Breast epithelium (tissue), 4 donors: Measurements from ENCODE around the gene ADGRG1. TPM values are rescaled to one million over a fixed set of nuclear protein-coding genes. Genes with fewer than 3 reads are reported as not detected.

Experiments
- DNase-seq, 2 donors: peaks; one replicate each; pipeline ENCODE4 v3.0.0-alpha.2; 2019; ENCODE audit warnings: low spot score in 2 of 2
- H3K27ac ChIP-seq, 2 donors: fragments of 200-600 bp; sonication (generic) in 1 of 2; one replicate each; pipeline ENCODE4 v1.5.1; 2016 to 2019; ENCODE audit warnings: mild to moderate bottlenecking in 1 of 2
- H3K27me3 ChIP-seq, 2 donors: fragments of 200-600 bp; sonication (generic) in 1 of 2; one replicate each; pipeline versions ENCODE4 v1.5.1 to v1.6.0; 2017 to 2019; ENCODE audit warnings: control low read depth in 1 of 2, mild to moderate bottlenecking in 1 of 2
- H3K36me3 ChIP-seq: fragments of 200-600 bp; one replicate; pipeline ENCODE4 v1.5.1; 2019
- H3K4me1 ChIP-seq, 2 donors: fragments of 200-600 bp; sonication (generic); one replicate each; pipeline ENCODE4 v1.5.1; 2016 to 2019; ENCODE audit warnings: control low read depth in 1 of 2
- H3K4me3 ChIP-seq, 3 donors: fragments of 200-600 bp; sonication (generic); 1 replicate in 2 of 3; 2 replicates in 1 of 3; pipeline ENCODE4 v1.5.1; 2016 to 2019; ENCODE audit warnings: mild to moderate bottlenecking in 3 of 3, moderate library complexity in 2 of 3
- H3K9me3 ChIP-seq, 2 donors: fragments of 200-600 bp; sonication (generic) in 1 of 2; one replicate each; pipeline ENCODE4 v1.5.1; 2016 to 2019; ENCODE audit warnings: control low read depth in 1 of 2
- CTCF ChIP-seq, 3 donors: fragments of 450-650 bp; IDR thresholded peaks; one replicate each; pipeline ENCODE4 v1.5.1; 2016 to 2017; ENCODE audit warnings: antibody characterized with exemption in 3 of 3, mild to moderate bottlenecking in 3 of 3, moderate library complexity in 3 of 3
- POLR2A ChIP-seq: fragments of 450-650 bp; IDR thresholded peaks from one replicate; pipeline ENCODE4 v1.6.1; 2016; ENCODE audit warnings: antibody characterized with exemption, mild to moderate bottlenecking, moderate library complexity
- POLR2AphosphoS5 ChIP-seq, 3 donors: sonication (generic); formaldehyde crosslinking; IDR thresholded peaks; one replicate each; pipeline ENCODE4 v1.6.1; 2017; ENCODE audit warnings: antibody characterized with exemption in 3 of 3
- intact Hi-C: fragments of 100-400 bp; cut with DNase I; formaldehyde crosslinking; loops from one replicate; pipeline ENCODE4 v1.15.1; 2023; ENCODE audit warnings: low total_unique reads
- total RNA-seq, 3 donors: library from RNA; depleted of rRNA; stranded (reverse); fragments of >200 nt; gene quantifications; one replicate each; pipeline ENCODE4 v1.1.0, GENCODE V29; 2016

Gene ADGRG1
- total RNA-seq, 3 donors from 2014 or later, result 9.4 to 54.1 (median 34.0) TPM

- no peak for DNase-seq
- intact Hi-C loops, result no loop called here
- no peaks in the 10 kb centered on the region for H3K4me1 ChIP-seq
- H3K4me3 ChIP-seq, result no peak overlapping the region
- H3K27me3 ChIP-seq, result no peaks in the 10 kb centered on the region
- H3K36me3 ChIP-seq, result no peaks in the 10 kb centered on the region
- no peak overlapping the region for H3K27ac ChIP-seq
- H3K9me3 ChIP-seq, result no peaks in the 10 kb centered on the region
- no peak for TF ChIP-seq POLR2A
- TF ChIP-seq CTCF (IDR thresholded peaks at IDR 0.05), result no peak
- no peak for TF ChIP-seq POLR2AphosphoS5 (IDR thresholded peaks at IDR 0.05)
Measured at GRCh38 chr16:57649443-57649751, 21.0 kb downstream of the ADGRG1 start.

DNA sequence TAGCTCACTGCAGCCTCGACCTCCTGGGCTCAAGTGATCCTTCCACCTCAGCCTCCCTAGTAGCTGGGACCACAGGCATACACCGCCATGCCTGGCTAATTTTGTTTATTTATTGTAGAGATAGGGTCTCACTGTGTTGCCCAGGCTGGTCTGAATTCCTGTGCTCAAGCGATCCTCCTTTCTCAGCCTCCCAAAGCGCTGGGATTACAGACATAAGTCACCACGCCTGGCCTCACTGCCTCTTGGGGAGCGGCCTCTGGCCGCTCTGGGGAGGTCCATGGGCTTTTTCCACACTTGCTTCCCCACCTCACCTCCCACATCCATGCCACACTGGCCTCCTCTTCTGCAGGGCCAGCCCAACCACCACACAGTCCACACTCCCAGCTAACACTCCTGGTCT, 21.4 kb downstream of the ADGRG1 start:
- intact Hi-C loops, result no loop called here
- no peaks in the 10 kb centered on the region for H3K36me3 ChIP-seq
- TF ChIP-seq POLR2A (no peak), CTCF (IDR thresholded peaks at IDR 0.05) (no peak), POLR2AphosphoS5 (IDR thresholded peaks at IDR 0.05) (no peak)
- no peaks in the 10 kb centered on the region for H3K27me3 ChIP-seq
- no peaks in the 10 kb centered on the region for H3K4me1 ChIP-seq
- no peaks in the 10 kb centered on the region for H3K9me3 ChIP-seq
- no peak overlapping the region for H3K27ac ChIP-seq
- DNase-seq, result no peak
- no peak overlapping the region for H3K4me3 ChIP-seq

DNA sequence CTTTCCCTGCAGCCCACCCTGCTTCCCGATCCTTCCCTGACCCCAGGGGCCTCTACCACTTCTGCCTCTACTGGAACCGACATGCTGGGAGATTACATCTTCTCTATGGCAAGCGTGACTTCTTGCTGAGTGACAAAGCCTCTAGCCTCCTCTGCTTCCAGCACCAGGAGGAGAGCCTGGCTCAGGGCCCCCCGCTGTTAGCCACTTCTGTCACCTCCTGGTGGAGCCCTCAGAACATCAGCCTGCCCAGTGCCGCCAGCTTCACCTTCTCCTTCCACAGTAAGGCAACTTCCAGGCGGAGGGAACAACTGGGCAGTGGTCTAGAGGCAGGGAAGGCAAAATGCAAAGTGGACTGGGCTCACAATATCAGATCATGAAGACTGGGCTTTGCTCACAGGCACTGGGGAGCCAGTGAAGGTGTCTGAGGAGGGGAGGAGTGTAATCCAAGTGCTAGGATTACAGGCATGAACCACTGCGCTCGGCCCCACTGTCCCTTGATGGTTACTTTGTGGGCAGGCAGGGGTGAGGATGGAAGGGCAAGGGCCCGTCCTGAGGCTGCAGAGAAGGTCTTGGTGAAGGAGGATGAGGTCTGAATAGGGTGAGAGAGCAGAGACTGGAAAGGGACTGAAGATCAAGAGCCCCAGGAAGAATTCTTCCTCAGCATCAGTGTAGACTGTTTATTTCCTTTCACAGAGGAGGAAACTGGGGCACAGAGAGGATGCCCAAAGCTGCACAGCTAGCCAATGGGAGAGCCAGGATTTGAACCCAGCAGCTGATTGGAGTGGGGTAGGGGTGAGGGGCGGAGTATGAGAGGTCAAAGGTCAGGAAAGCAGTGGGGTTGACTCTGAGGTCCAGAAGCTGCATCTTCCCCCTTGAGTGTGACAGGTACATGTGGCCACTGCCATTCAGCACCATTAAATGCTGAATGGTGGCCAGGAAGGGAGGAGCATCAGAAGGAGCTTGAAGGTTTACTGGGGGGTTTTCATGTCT, 23.2 kb downstream of the ADGRG1 start:
- H3K9me3 ChIP-seq, result no peaks in the 10 kb centered on the region
- no peak for TF ChIP-seq CTCF (IDR thresholded peaks at IDR 0.05)
- no peak for DNase-seq
- H3K4me3 ChIP-seq, result no peak overlapping the region
- no peaks in the 10 kb centered on the region for H3K36me3 ChIP-seq
- no peaks in the 10 kb centered on the region for H3K4me1 ChIP-seq
- no peak overlapping the region for H3K27ac ChIP-seq
- intact Hi-C loops, result no loop called here
- no peaks in the 10 kb centered on the region for H3K27me3 ChIP-seq

DNA sequence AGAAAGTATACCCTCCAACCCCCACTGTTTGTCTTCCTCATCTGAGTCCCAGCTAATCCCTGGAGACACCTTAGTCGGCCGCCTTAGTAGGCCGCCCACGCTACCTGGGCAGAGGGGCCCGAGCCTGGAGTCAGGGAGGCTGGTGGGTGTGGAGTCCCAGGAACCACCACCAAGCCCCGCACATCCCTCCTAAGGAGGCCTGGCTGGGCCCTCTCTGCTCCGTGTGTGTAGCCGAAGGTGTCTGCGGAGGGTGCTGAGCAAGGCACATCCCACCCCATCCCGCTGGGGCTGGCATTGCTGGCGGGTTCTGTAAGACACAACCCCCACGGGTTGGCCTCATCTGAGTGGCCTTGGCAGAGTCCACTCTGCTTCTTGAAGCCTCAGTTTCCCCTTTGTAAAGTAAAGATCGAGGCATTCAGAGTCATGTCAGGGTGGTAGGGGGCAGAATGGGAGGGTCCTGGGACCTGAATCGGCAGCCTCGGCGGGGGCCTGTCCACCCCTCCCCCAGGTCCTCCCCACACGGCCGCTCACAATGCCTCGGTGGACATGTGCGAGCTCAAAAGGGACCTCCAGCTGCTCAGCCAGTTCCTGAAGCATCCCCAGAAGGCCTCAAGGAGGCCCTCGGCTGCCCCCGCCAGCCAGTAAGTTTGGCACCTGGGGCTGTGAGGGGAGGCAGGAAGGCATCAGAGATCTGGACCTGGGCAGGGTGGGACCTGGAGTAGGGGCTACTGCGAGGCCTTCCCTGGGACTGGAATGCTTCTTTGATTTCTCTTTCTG, 24.5 kb downstream of the ADGRG1 start:
- Histone ChIP-seq H3K27me3 (no peaks in the 10 kb centered on the region), H3K9me3 (no peaks in the 10 kb centered on the region), H3K4me1 (no peaks in the 10 kb centered on the region), H3K27ac (peak overlapping the region in 1 of 2 donors; percentile 48), H3K36me3 (no peaks in the 10 kb centered on the region), H3K4me3 (no peak overlapping the region)
- no peak for TF ChIP-seq POLR2AphosphoS5 (IDR thresholded peaks at IDR 0.05)
- DNase-seq, result no peak
- intact Hi-C loops, result no loop called here

- peak overlapping the region in 1 of 3 donors; percentile 3 for H3K4me3 ChIP-seq
- no peak for DNase-seq
- peak overlapping the region; percentile 40 to 48 for H3K27ac ChIP-seq
- TF ChIP-seq POLR2AphosphoS5 (IDR thresholded peaks at IDR 0.05), result no peak
- TF ChIP-seq CTCF (IDR thresholded peaks at IDR 0.05), result no peak
- TF ChIP-seq POLR2A, result no peak
- H3K9me3 ChIP-seq, result no peaks in the 10 kb centered on the region
- intact Hi-C loops, result no loop called here
- H3K4me1 ChIP-seq, result no peaks in the 10 kb centered on the region
- H3K27me3 ChIP-seq, result no peaks in the 10 kb centered on the region
- H3K36me3 ChIP-seq, result no peaks in the 10 kb centered on the region
Measured at GRCh38 chr16:57653936-57654335, 25.5 kb downstream of the ADGRG1 start.
